Transverse colon (tissue), 4 donors: ENCODE measurements around the gene JAM3. TPM values are rescaled to one million over a fixed set of nuclear protein-coding genes. Genes with fewer than 3 reads are reported as not detected.

Source experiments
- DNase-seq: peaks from one replicate; pipeline ENCODE4 v3.0.0-alpha.2; 2019
- H3K27ac ChIP-seq, 4 donors: fragments of 200-600 bp; sonication (generic); 2 replicates each; pipeline ENCODE4 v1.5.1; 2016 to 2018; ENCODE audit warnings: inconsistent platforms in 4 of 4
- H3K27me3 ChIP-seq: fragments of 200-600 bp; sonication (generic); 2 replicates; pipeline ENCODE4 v1.5.1; 2017; ENCODE audit warnings: inconsistent platforms
- H3K36me3 ChIP-seq, 4 donors: fragments of 200-600 bp; sonication (generic); 2 replicates each; pipeline ENCODE4 v1.5.1; 2017 to 2019; ENCODE audit warnings: inconsistent platforms in 4 of 4
- H3K4me1 ChIP-seq, 4 donors: fragments of 200-600 bp; sonication (generic); 2 replicates each; pipeline ENCODE4 v1.5.1; 2017 to 2020; ENCODE audit warnings: inconsistent platforms in 4 of 4
- H3K4me3 ChIP-seq, 4 donors: fragments of 200-600 bp; sonication (generic); 1 replicate in 1 of 4; 2 replicates in 3 of 4; pipeline versions ENCODE4 v1.5.1 to v1.6.1; 2017 to 2019; ENCODE audit warnings: inconsistent platforms in 4 of 4
- H3K9me3 ChIP-seq, 2 donors: fragments of 200-600 bp; sonication (generic); 2 replicates each; pipeline ENCODE4 v1.5.1; 2017 to 2019; ENCODE audit warnings: inconsistent platforms in 2 of 2
- EP300 ChIP-seq: sonication (generic); formaldehyde crosslinking; IDR thresholded peaks from one replicate; pipeline ENCODE4 v1.6.1; 2017; ENCODE audit warnings: antibody characterized with exemption, low read depth
- POLR2A ChIP-seq: fragments of 450-650 bp; IDR thresholded peaks from one replicate; pipeline ENCODE4 v1.6.1; 2016; ENCODE audit warnings: antibody characterized with exemption, mild to moderate bottlenecking, moderate library complexity
- POLR2AphosphoS5 ChIP-seq, 3 donors: sonication (generic); formaldehyde crosslinking; IDR thresholded peaks; one replicate each; pipeline ENCODE4 v1.6.1; 2016; ENCODE audit warnings: antibody characterized with exemption in 3 of 3
- WGBS, 2 donors: methylation state at CpG; one replicate each; pipeline ENCODE4 v1.1.5; 2018; ENCODE audit warnings: low coverage in 1 of 2; 5-methylcytosine and 5-hydroxymethylcytosine counted together
- in situ Hi-C, 4 donors: fragments of 200-750 bp; cut with MboI; loops; one replicate each; pipeline versions ENCODE4 v1.15.0 to v1.15.1; 2017; ENCODE audit warnings: low sequenced_read_pairs in 3 of 4, low pct_ligation_motif_present in 1 of 4, low pct_unique_long_range_greater_than_20kb in 1 of 4
- intact Hi-C: fragments of 100-400 bp; cut with DNase I; formaldehyde crosslinking; loops from one replicate; pipeline ENCODE4 v1.15.1; 2023; ENCODE audit warnings: low total_unique reads
- total RNA-seq, 4 donors: library from RNA; depleted of rRNA; stranded (reverse); fragments of >200 nt; gene quantifications; one replicate each; pipeline ENCODE4 v1.1.0, GENCODE V29; 2016
- TF ChIP-seq, protein P1 (sequence below), 5 experiments: fragments of 200-600 bp in 3 of 5; fragments of 450-650 bp in 2 of 5; sonication (generic) in 3 of 5; IDR thresholded peaks; 1 replicate in 2 of 5; 2 replicates in 3 of 5; pipeline ENCODE4 v1.5.1; 2016 to 2017; ENCODE audit warnings: antibody characterized with exemption in 5 of 5, inconsistent platforms in 3 of 5, mild to moderate bottlenecking in 2 of 5, moderate library complexity in 1 of 5

The JAM3 gene
- total RNA-seq, 4 donors from 2014 or later = 7.8 to 56.9 (median 13.8) TPM

GRCh38 chr11:134036492-134037045 is 32.3 kb upstream of the JAM3 start:
- peak overlapping the region; percentile 36 to 65 (median 53) for H3K4me3 ChIP-seq
- H3K27ac ChIP-seq = peak overlapping the region; percentile 82 to 90 (median 87)
- in situ Hi-C loops = no loop called here
- TF ChIP-seq EP300 (no peak), POLR2A (no peak), POLR2AphosphoS5 (IDR thresholded peaks at IDR 0.05) (no peak)
- H3K4me1 ChIP-seq = peaks cover 39 to 65% (median 55%) of the 10 kb centered on the region in 4 donors
- intact Hi-C loops = no loop called here
- H3K36me3 ChIP-seq = no peaks in the 10 kb centered on the region
- H3K27me3 ChIP-seq = peaks cover 4% of the 10 kb centered on the region
- WGBS, 2 donors = 45% methylated on average over 29 of the region's 34 CpGs; no CpG with 5 or more reads in 1 of the 2 donors
- no peak for DNase-seq
- no peaks in the 10 kb centered on the region for H3K9me3 ChIP-seq

DNA sequence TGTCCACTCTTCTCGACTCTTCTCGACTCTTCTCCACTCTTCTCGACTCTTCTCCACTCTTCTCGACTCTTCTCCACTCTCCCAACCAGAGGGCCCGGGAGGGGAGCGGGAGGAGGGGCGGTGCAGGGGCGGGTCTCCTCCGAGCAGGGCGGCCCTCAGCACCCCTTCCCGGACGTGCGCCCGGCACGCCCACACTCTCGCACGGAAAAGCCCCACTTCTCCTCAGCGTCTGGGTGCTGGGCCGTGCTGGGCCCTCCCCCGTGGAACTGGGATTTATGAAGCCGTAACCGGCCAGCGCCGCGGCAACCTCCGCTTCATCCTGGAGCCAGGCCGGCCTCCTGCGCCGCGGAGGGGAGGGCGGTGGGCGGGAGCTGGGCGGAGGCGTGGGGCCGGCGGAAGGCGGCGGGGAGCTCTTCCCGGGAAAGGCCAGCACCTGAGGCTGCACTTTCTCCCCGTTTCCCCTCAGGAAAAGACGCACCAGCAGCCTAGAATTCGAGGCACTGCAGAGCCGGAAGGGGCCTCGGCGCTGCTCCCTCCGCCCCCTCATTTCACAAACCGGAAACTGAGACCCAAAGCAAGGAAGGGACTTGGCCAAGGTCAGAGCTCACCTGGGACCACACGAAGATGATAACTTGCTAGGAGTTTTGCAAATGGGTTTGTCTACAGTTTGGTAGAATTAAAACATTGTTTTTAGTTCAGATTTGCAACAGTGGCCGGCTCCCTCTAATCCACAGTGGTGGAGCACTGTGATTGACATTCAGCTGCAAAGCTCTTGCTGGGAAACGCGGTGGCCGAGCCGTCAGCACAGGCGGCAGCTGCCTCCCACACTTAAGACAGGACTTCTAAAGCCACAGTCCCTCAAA is 31.6 kb upstream of the JAM3 start:
- Histone ChIP-seq H3K4me3 (peak overlapping the region; percentile 36 to 65 (median 53)), H3K36me3 (no peaks in the 10 kb centered on the region), H3K27me3 (peaks cover 4% of the 10 kb centered on the region), H3K9me3 (no peaks in the 10 kb centered on the region), H3K4me1 (peaks cover 42 to 72% (median 60%) of the 10 kb centered on the region in 4 donors), H3K27ac (peak overlapping the region; percentile 82 to 90 (median 87))
- 4% methylated on average over 33 of the region's 54 CpGs; no CpG with 5 or more reads in 1 of the 2 donors for WGBS, 2 donors
- DNase-seq = peak; percentile 72
- intact Hi-C loops (no loop called here), in situ Hi-C loops (no loop called here)
- TF ChIP-seq POLR2AphosphoS5 (IDR thresholded peaks at IDR 0.05) = peak in 2 of 3 donors; percentile 34 to 71
- no peak for TF ChIP-seq EP300
- TF ChIP-seq, protein P1, sequence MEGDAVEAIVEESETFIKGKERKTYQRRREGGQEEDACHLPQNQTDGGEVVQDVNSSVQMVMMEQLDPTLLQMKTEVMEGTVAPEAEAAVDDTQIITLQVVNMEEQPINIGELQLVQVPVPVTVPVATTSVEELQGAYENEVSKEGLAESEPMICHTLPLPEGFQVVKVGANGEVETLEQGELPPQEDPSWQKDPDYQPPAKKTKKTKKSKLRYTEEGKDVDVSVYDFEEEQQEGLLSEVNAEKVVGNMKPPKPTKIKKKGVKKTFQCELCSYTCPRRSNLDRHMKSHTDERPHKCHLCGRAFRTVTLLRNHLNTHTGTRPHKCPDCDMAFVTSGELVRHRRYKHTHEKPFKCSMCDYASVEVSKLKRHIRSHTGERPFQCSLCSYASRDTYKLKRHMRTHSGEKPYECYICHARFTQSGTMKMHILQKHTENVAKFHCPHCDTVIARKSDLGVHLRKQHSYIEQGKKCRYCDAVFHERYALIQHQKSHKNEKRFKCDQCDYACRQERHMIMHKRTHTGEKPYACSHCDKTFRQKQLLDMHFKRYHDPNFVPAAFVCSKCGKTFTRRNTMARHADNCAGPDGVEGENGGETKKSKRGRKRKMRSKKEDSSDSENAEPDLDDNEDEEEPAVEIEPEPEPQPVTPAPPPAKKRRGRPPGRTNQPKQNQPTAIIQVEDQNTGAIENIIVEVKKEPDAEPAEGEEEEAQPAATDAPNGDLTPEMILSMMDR (IDR thresholded peaks at IDR 0.05) = no peak
- peak; percentile 19 for TF ChIP-seq POLR2A

DNA sequence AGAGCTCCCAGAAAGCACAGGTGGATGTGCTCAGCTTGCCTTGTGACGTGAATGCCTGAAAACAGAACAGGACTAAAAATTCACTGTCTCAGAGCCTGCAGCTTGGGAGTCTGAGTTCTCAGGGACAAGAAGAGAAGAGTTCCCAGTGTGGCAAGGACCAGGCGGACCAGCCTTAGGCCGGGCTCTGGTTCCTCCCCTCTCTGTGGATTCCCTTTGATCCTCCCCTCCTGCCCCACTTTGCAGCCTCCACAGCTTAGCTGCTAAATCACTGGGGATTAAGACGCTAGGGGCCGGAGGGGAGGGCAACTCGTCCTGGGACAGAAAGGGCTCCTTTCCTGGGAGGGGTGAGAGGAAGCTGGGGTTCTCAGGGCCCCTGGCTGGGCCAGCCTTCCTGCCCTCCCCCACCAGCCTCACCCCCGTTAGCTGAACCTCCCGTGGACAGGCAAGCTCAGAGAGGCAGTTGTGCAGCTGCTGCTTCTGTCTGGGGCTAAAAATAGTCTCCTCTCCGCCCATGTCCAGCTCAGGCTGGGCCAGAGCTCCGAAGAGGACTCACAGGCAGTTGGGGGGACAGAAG is 29.9 kb upstream of the JAM3 start:
- TF ChIP-seq POLR2A = no peak
- no peak for TF ChIP-seq EP300
- no peak for TF ChIP-seq POLR2AphosphoS5 (IDR thresholded peaks at IDR 0.05)
- TF ChIP-seq, protein P1 (IDR thresholded peaks at IDR 0.05) = no peak
- Histone ChIP-seq H3K4me1 (peaks cover 29 to 56% (median 44%) of the 10 kb centered on the region in 4 donors), H3K36me3 (no peaks in the 10 kb centered on the region), H3K27me3 (no peaks in the 10 kb centered on the region), H3K4me3 (no peak overlapping the region), H3K9me3 (no peaks in the 10 kb centered on the region), H3K27ac (peak overlapping the region; percentile 53 to 90 (median 87))
- in situ Hi-C loops = no loop called here
- no peak for DNase-seq
- 41 to 47% methylated on average over 4 to 10 of the region's 10 CpGs for WGBS, 2 donors
- intact Hi-C loops = no loop called here

DNA sequence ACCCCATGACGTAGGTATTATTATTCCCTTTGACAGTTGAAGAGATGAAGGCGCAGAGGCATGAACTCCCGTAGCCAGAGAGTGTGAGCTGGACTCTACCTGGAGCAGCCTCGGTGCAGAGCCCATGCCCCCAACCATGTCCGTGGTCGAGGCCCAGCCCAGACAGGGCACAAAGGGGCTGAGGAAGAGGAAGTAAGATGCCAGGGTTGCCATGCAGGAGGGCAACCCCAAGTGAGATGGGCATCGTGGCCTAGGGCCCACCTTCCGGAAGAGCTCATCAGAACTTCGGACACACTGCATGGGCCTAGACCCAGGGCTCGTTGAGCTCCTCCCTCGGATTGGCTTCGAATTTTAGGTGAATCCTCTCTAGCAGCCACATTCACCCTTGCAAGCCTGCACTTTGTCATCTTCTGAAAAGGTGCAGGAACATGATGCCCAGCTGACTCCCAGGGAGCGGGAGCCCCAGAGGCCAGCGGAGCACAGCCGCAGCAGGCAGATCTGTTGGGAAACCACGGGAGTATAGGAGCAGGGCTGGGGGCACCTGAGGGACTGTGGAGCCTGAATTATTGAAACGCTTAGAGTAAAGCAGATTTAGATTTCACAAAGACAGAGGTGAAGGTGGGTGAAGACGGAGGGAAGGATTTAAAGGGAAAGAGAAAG is 29.0 kb upstream of the JAM3 start:
- Histone ChIP-seq H3K4me1 (peaks cover 20 to 47% (median 38%) of the 10 kb centered on the region in 4 donors), H3K4me3 (no peak overlapping the region), H3K27me3 (no peaks in the 10 kb centered on the region), H3K9me3 (no peaks in the 10 kb centered on the region), H3K36me3 (no peaks in the 10 kb centered on the region), H3K27ac (peak overlapping the region; percentile 53 to 90 (median 87))
- in situ Hi-C loops = no loop called here
- WGBS, 2 donors = 80 to 100% methylated on average over 1 to 18 of the region's 18 CpGs
- no peak for DNase-seq
- intact Hi-C loops = no loop called here
- no peak for TF ChIP-seq POLR2AphosphoS5 (IDR thresholded peaks at IDR 0.05)
- no peak for TF ChIP-seq EP300
- TF ChIP-seq, protein P1 (IDR thresholded peaks at IDR 0.05) = no peak
- no peak for TF ChIP-seq POLR2A
